OCI-LY3 (cell line): ENCODE measurements around the gene SYT1.

Experiments used
- EZH2phosphoT487 ChIP-seq: fragments of 200-600 bp; shearing (Covaris generic); IDR thresholded peaks from 2 replicates; pipeline ENCODE4 v1.6.1; 2018; ENCODE audit warnings: antibody characterized with exemption, mixed run types, low read depth
- TF ChIP-seq, protein P1 (sequence below): fragments of 200-600, 300-600 bp; sonication (generic); IDR thresholded peaks from 2 replicates; pipeline ENCODE4 v1.5.1; 2014; ENCODE audit warnings: antibody characterized with exemption, low read length, low read depth

DNA sequence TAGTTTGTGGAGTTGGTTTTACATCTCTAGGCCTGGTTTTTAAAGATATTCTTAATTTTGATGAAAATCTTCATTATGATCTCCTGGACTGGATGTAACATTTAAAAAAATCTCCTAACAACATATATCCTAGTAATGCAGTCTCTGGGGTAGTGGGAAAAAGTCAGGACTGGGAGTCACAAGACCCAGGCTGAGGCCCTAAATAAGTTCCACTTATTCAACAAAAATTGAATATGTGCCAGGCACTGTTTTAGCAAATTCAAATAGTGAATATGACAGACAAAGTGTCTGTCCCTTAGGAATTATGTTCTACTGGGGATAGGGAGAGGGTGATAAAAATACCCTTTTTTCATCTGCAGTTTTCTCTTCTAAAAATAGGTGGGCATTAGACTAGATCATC is 577.8 kb downstream of the SYT1 start:
- TF ChIP-seq, protein P1, sequence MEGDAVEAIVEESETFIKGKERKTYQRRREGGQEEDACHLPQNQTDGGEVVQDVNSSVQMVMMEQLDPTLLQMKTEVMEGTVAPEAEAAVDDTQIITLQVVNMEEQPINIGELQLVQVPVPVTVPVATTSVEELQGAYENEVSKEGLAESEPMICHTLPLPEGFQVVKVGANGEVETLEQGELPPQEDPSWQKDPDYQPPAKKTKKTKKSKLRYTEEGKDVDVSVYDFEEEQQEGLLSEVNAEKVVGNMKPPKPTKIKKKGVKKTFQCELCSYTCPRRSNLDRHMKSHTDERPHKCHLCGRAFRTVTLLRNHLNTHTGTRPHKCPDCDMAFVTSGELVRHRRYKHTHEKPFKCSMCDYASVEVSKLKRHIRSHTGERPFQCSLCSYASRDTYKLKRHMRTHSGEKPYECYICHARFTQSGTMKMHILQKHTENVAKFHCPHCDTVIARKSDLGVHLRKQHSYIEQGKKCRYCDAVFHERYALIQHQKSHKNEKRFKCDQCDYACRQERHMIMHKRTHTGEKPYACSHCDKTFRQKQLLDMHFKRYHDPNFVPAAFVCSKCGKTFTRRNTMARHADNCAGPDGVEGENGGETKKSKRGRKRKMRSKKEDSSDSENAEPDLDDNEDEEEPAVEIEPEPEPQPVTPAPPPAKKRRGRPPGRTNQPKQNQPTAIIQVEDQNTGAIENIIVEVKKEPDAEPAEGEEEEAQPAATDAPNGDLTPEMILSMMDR: no peak
- TF ChIP-seq EZH2phosphoT487: no peak
